ENCODE data around the gene FOXF1.

Gene FOXF1

DNA sequence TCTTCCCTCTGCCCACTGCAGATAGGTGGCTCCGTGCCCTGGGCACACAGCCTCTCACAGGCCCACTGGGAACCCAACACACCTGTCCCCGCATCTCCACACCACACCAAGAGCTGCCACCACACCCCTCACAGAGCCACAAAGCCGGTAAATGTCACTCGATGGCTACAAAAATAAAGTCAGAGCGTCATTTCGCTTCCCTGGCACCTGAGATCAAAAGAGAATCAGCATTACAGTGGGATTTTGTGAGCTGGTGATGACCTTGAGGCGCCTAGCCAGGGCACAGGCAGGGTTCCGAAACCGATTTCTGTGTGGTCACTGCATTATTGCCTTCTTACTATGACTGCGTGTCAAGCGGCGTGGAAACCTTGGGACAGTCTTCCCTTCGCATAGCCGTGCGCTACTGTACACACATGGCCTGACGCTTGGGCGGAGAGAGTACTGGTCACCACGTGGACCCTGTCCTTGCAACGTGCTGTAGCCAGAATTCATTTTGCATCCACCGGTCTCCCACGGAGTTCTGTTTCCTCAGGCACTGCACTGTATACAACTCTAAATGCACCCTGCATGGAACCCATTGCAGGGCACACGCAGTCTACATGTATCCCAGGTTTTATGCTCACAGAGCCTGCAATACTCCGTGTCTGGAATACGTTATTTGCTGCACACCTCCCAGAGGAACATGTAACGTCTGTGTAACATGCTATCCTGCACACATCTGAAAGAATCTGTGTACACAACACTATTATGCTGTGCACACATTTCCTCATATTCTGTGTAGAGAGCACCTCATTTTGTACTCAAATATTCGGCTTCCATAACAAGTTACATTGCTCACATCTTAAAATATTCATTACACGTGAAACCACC lies 5.8 kb upstream of the FOXF1 start:
- no peak for DNase-seq (ENCODE audit: low read depth in 3 of 3)

DNA sequence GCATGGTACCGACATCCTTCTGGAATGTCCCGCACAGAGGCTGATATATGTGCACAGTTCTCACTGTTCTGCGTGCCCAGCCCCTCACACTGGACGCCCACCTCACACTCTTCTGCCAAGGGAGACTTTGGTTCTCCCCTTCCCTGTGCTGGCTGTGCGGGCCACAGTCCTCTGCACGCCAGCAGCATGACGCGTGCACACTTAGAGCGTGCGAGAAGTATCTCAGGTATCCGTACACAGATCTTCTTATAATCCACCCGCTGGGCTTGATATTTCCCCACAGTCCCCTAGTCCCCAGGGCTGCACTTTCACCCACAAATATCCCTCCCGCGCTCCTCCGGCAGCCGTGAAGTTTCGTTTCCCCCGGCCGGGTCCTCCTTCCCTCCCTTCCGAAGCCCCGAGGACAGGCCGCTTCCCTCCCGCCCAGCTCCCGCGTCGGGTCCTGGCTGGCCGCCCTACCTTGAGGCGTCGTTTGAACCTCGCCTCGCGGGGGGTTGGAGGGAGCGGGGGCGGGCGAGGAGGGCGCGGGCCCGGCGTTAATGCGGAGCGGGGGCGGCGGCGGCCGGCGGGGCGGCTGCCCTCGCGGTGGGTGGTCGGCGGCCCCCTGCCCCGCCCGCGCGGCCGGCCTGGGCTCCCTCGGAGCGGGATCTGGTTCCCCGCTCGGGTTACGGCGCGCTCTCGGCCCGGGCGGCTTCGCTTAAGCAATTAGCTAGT lies 5.0 kb upstream of the FOXF1 start:
- DNase-seq (ENCODE audit: low read depth in 3 of 3) = no peak

DNA sequence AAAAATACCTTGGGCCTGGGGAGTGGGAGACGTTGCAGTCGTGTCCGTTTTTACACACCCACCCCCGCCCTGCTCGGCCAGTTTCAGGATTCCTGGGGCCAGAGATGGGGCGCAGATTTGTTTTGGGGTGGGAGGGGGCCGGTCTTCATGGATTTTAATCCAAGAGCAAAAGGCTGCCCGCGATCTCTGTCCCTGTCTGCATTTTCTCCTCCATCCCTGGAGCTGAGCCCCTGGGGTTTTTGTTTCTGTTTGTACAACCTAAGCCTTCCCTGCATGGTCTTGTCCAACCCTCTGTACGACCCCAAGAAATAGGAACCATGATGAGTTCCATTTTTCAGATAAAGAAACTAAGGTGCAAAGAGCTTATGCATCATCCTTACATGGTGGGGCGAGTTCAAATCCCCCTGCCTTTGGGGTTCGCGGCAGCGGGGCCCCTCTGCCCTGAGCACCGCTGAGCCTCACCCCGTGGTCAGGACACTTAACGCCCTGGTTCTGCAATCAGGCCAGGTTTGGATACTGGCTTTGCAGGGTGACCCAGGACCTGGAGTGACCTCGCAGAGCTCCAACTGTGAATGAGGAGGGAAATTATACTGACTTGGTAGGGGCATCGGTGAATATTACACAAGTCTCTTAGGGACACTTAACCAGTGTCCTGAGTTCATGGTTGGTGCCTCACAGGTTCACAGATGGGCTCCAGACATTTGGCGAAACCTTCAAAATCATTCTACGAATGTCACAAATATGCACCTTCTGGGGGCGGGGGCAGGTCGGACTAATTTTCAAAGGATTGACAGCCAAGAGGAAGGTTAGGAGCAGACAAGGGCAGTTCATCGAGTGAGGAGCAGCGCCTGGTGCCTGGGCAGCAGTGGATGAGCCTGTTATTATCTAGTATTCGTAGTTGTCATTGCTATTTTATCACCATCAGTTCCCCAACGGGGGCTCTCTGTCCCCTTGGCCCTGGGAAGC lies 4.1 kb upstream of the FOXF1 start:
- no peak for DNase-seq (ENCODE audit: low read depth in 3 of 3)

DNA sequence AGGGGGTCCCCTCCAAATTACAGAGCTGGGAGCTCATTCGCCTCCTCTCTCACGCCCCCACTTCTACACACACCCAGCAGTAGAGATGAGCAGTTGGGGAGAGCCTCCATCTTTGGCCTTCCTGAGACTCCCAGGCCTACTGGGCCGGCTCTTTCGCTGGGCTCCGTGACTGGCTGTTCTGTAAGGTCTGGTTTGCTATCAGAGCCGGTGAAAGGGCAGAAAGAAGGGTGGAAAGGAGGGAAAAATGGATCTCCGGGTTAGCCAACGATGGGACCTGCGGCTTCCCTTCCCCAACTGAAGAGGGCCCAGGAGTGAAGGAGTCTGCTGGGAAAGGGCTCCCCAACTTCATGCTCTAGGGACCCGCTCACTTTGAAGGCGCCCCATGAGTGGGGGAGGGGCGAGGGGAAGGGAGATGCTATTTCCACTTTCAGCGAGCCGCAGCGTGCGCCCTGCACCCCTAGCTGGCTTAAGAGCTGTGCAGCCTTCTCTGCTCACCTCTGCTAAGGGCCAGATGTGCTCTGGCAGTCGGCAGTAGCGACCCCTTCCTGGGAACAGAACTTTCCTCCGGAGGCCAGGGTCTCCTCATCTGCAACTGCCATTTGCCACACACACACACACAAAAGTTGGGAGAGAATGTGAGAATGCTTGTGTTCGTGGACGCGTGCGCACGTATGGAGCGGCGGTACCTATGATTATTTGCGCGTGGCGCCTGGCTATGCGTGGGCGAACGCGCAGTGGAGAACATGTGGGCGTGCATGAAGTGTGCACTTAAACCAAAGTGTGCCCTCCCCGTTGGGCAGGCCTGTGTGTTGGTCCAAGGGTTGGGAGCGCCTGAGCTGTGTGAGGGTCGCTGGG lies 2.9 kb upstream of the FOXF1 start:
- DNase-seq (ENCODE audit: low read depth in 3 of 3) = no peak

GRCh38 chr16:86508028-86508946 lies 2.0 kb upstream of the FOXF1 start:
- no peak for DNase-seq (ENCODE audit: low read depth in 3 of 3)

DNA sequence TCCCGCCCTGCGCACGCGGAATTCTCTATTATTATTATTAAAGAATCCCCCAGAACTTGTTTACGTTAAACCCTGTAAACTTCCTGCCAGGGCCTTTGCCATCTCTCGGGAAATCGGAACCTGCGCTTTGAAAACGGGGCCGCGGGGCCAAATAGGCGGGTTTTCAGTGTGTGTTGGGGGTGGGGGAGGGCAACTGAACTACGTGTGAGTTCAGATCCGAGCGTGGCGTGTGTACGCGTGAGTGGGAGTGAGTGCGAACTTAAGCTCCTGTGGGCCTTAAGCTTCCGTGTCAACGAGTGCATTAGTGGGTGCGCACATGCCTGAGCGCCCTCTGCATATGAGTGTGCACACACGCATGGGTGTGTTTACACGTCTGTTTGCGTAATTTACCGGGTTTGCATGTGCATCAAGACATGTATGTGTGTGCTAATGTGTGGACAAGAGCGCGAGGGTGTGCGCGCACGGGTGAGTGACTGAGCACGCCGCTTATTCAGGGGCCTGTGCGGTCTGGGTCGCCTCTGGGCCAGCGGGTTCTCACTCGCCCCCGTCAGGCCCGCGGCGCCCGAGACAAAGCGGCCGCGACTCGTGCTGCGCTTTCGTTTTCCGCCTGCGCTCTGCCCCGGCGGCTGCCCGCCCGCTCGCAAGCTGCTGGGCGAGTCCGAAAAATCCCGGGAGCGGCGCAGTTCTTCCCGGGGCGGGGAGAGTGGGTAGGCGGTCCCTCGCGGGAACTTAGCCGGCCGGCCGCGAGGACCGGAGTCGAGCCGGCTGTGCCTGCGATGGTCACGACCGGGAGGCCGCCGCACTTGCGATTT lies 1.2 kb upstream of the FOXF1 start:
- no peak for DNase-seq (ENCODE audit: low read depth in 3 of 3)

DNA sequence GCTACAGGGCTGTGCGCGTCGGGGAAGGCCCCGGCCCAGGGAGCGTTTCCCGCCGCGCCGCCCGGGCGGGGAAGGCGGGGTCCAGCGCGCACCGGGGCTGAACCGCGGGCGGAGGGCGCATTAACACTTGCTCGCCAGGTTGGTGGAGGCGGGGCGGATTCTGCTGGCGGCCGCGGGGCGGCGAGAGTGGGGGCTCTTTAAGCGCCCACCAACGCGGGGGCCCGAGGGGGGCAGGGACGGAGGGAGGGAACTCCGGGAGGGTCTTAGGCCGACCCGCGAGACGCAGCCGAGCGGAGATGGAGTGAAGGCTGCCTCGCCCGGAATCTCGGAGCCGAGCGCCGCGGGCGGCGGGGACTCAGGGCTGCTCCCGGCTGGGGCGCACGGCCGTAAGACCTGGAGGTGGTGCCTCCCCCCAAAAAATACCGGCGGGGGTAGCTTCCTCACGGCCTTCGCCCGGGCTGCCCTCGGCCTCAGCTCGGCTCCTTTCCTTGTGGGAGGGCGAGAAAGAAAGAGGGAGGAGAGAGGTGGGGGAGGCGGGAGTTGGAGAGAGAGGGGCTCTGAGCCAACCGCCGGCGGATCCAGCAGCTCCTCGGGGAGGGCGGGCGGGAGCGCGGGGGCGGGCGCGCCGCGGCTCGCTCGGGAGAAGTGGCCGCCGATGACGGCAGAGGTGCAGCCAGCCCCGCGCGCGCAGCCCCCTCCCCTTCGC lies 415 bp upstream of the FOXF1 start:
- DNase-seq (ENCODE audit: low read depth in 3 of 3) = no peak

GRCh38 chr16:86511317-86512161 lies 1.2 kb downstream of the FOXF1 start:
- DNase-seq (ENCODE audit: low read depth in 3 of 3) = no peak

DNA sequence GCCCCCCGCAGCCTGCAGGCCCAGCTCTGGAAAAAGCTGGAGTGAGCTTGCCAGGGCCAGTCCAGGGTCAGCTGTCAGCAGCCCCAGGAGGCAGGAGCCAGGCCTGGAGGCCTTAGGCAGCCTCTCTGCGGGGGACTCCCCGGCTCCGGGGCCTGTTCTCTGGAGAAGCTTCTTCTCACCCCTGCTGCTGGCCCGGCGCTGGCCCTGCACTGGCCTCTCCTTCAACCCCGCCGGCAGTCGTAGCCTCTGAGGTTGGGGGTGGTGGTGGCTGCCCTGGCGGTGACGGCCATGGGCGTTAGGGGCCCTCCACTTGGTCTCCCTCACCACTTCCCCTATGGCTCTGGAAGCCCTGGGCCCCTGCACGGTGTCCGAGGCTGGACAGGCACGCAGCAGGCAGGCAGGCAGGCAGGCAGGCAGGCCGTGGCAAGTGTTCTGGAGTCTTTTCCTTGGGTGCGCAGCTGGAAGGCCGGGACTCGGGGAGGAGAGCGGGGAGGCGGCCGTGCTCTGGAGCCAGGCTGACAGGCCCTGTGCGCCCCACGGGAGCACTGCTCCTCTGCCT lies 2.1 kb downstream of the FOXF1 start:
- DNase-seq (ENCODE audit: low read depth in 3 of 3) = no peak

DNA sequence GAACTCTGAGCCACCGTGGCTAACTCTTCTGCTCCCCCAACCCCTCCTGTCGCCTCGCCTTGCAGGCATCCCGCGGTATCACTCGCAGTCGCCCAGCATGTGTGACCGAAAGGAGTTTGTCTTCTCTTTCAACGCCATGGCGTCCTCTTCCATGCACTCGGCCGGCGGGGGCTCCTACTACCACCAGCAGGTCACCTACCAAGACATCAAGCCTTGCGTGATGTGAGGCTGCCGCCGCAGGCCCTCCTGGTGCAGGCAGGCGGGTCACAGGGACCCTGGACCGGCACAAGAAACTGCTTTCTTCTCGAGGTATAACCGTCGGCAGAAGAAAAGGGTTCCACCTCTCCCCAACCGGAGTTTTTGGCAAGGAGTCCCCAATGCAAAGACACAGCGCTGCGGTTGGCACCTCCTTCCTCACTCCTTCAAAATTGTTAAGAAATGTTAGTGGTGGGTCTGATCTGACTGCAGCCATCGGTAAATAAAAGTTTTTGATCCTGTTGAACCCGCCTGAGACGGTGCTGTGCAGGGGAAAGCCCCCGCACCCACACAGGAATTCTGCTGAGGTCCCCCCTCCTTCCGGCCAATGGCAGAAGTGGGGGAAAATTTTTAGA lies 2.6 kb downstream of the FOXF1 start:
- no peak for DNase-seq (ENCODE audit: low read depth in 3 of 3)

GRCh38 chr16:86513471-86514277 lies 3.3 kb downstream of the FOXF1 start:
- no peak for DNase-seq (ENCODE audit: low read depth in 3 of 3)

- no peak for DNase-seq (ENCODE audit: low read depth in 3 of 3)
These were observed 4.4 kb downstream of the FOXF1 start for GRCh38 chr16:86514481-86515376.

GRCh38 chr16:86515413-86515776 lies 5.1 kb downstream of the FOXF1 start:
- no peak for DNase-seq (ENCODE audit: low read depth in 3 of 3)

- DNase-seq (ENCODE audit: low read depth in 3 of 3) = no peak
These were observed 5.7 kb downstream of the FOXF1 start for GRCh38 chr16:86515777-86516622.
